ENCODE measurements around the gene CNTNAP2. TPM values are rescaled to one million over a fixed set of nuclear protein-coding genes. Genes with fewer than 3 reads are reported as not detected.
"Not testable (repeated sequence)": the region's sequence is repeated elsewhere in the genome, so short reads cannot be mapped to it uniquely, and the experiment has no call there.

CNTNAP2 gene
- total and polyA plus RNA-seq, 4 experiments from 2014 or later = 0.19 to 0.50 (median 0.20) TPM; not detected in 1

DNA sequence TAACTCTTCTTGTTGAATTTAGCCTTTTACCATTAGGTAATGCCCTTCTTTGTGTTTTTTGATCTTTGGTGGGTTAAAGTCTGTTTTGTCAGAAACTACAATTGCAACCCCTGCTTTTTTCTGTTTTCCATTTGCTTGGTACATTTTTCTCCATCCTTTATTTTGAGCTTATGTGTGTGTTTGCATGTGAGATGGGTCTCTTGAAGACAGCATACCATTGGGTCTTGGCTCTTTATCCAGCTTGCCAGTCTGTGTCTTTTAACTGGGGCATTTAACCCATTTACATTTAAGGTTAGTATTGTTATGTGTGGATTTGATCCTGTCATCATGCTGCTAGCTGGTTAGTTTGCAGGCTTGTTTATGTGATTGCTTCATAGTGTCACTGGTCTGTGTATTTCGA, 997.9 kb downstream of the CNTNAP2 start:
- DNase-seq; H3K36me3 ChIP-seq (ENCODE audit: insufficient read depth, low read length); CTCF ChIA-PET (ENCODE audit: partially characterized antibody); H3K4me3 ChIP-seq (ENCODE audit: low read length in 2 of 2); H3K4me3 Mint-ChIP-seq; H3K27ac Mint-ChIP-seq; H3K27me3 Mint-ChIP-seq; POLR2A ChIA-PET (ENCODE audit: partially characterized antibody); H3K36me3 Mint-ChIP-seq; H3K9me3 ChIP-seq (ENCODE audit: control insufficient read depth in 1 of 2, low read length in 2 of 2); H3K4me1 Mint-ChIP-seq; H3K27me3 ChIP-seq (ENCODE audit: insufficient read depth, low read length); intact Hi-C loops (cut with micrococcal nuclease); H3K4me1 ChIP-seq (ENCODE audit: insufficient read depth, low read length); H3K27ac ChIP-seq (ENCODE audit: low read depth, low read length): not testable (repeated sequence)
- H3K9me3 Mint-ChIP-seq = peaks cover 0 to 48% (median 36%) of the 10 kb centered on the region in 8 donors

DNA sequence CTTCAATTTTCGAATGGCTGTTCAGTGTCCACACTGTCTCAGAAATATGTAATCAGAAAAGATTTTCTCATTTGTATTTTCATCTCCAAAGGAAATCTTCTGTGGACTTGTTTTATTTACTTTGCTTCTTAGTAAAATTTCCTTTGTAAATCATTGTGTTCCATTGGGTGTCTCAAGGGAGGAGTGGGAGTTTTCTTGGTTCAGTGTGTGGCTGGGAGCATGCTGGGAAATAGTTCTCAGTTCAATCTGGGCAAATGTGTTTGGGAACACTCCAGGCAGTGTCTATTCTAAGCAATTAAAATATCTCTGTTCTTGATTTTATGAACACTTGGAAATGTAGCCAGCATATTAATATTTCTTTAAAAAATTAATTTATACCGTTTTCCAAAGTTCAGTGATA, 1019.8 kb downstream of the CNTNAP2 start:
- CTCF ChIA-PET (ENCODE audit: partially characterized antibody) = no interaction called here
- intact Hi-C loops (cut with micrococcal nuclease) = no loop called here
- H3K9me3 Mint-ChIP-seq = peaks cover 0 to 9% (median 2%) of the 10 kb centered on the region in 8 donors

DNA sequence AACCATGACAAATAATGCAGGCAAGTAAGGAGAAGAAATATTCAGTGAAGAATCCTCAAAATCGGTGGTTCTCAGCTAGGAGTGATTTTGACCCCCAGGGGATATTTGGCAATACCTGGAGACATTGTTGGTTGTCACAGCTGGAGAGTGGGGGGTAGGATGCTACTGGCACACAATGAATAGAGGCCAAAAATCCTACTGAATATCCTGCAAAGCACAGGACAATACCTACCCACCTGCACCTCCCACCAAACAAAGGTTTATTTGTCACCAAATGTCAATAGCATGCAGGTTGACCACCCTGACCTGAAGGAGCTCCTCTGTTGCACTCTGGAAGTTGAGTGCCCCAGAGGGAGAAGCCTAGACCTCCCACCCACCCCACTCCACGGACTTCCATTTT, 1028.6 kb downstream of the CNTNAP2 start:
- H3K36me3 Mint-ChIP-seq = no peaks in the 10 kb centered on the region
- H3K4me3 Mint-ChIP-seq = no peak overlapping the region
- no peaks in the 10 kb centered on the region for H3K4me1 Mint-ChIP-seq
- intact Hi-C loops (cut with micrococcal nuclease) = no loop called here
- ChIA-PET CTCF (ENCODE audit: partially characterized antibody) (no interaction called here), POLR2A (ENCODE audit: partially characterized antibody) (no interaction called here)
- no peaks in the 10 kb centered on the region for H3K27me3 ChIP-seq (ENCODE audit: insufficient read depth, low read length)
- peaks cover 0 to 22% (median 8%) of the 10 kb centered on the region in 8 donors for H3K9me3 Mint-ChIP-seq
- no peak overlapping the region for H3K27ac Mint-ChIP-seq
- no peaks in the 10 kb centered on the region for H3K4me1 ChIP-seq (ENCODE audit: insufficient read depth, low read length)
- no peak overlapping the region for H3K27ac ChIP-seq (ENCODE audit: low read depth, low read length)
- no peak for DNase-seq
- no peaks in the 10 kb centered on the region for H3K36me3 ChIP-seq (ENCODE audit: insufficient read depth, low read length)
- H3K4me3 ChIP-seq (ENCODE audit: low read length in 2 of 2) = no peak overlapping the region
- H3K9me3 ChIP-seq (ENCODE audit: control insufficient read depth in 1 of 2, low read length in 2 of 2) = no peaks in the 10 kb centered on the region
- H3K27me3 Mint-ChIP-seq = no peaks in the 10 kb centered on the region

More for the DNA sequence above, 1019.8 kb downstream of the CNTNAP2 start:
- DNase-seq = no peak
- H3K27ac ChIP-seq (ENCODE audit: low read depth, low read length) = no peak overlapping the region
- no peaks in the 10 kb centered on the region for H3K27me3 ChIP-seq (ENCODE audit: insufficient read depth, low read length)
- no peaks in the 10 kb centered on the region for H3K4me1 Mint-ChIP-seq
- H3K27me3 Mint-ChIP-seq = no peaks in the 10 kb centered on the region
- H3K4me3 ChIP-seq (ENCODE audit: low read length in 2 of 2) = no peak overlapping the region
- H3K36me3 Mint-ChIP-seq = no peaks in the 10 kb centered on the region
- H3K36me3 ChIP-seq (ENCODE audit: insufficient read depth, low read length) = no peaks in the 10 kb centered on the region
- POLR2A ChIA-PET (ENCODE audit: partially characterized antibody) = no interaction called here
- no peaks in the 10 kb centered on the region for H3K4me1 ChIP-seq (ENCODE audit: insufficient read depth, low read length)
- H3K4me3 Mint-ChIP-seq = no peak overlapping the region
- no peaks in the 10 kb centered on the region for H3K9me3 ChIP-seq (ENCODE audit: control insufficient read depth in 1 of 2, low read length in 2 of 2)
- no peak overlapping the region for H3K27ac Mint-ChIP-seq

DNA sequence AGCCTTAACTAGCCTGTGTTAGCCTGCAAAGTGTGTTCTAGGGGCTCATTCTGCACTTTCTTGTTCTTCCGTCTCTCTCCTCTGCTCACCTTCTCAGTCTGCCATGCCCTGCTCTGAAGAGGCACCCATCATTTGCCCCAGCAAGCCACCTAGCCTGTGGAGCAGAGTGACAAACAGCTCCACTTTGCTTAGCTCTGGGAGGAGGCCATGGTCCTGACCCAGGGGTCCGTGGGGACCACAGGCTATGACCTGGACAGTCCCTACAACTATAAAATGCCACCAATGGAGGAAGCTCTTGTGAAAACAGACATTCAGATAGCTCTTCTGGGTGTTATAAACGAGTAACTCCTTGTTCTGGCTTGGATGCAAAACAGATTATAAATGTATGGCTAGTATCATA, 1029.6 kb downstream of the CNTNAP2 start:
- peaks cover 2 to 20% (median 7%) of the 10 kb centered on the region in 8 donors for H3K9me3 Mint-ChIP-seq
- H3K27ac Mint-ChIP-seq = no peak overlapping the region
- H3K27me3 Mint-ChIP-seq = no peaks in the 10 kb centered on the region
- intact Hi-C loops (cut with micrococcal nuclease) = no loop called here
- no peaks in the 10 kb centered on the region for H3K36me3 ChIP-seq (ENCODE audit: insufficient read depth, low read length)
- ChIA-PET POLR2A (ENCODE audit: partially characterized antibody) (no interaction called here), CTCF (ENCODE audit: partially characterized antibody) (no interaction called here)
- H3K4me1 ChIP-seq (ENCODE audit: insufficient read depth, low read length) = no peaks in the 10 kb centered on the region
- peak in 1 of 5 donors; percentile 29 for DNase-seq
- H3K27me3 ChIP-seq (ENCODE audit: insufficient read depth, low read length) = no peaks in the 10 kb centered on the region
- no peaks in the 10 kb centered on the region for H3K4me1 Mint-ChIP-seq
- no peaks in the 10 kb centered on the region for H3K36me3 Mint-ChIP-seq
- no peak overlapping the region for H3K27ac ChIP-seq (ENCODE audit: low read depth, low read length)
- no peaks in the 10 kb centered on the region for H3K9me3 ChIP-seq (ENCODE audit: control insufficient read depth in 1 of 2, low read length in 2 of 2)
- H3K4me3 Mint-ChIP-seq = no peak overlapping the region
- H3K4me3 ChIP-seq (ENCODE audit: low read length in 2 of 2) = no peak overlapping the region

DNA sequence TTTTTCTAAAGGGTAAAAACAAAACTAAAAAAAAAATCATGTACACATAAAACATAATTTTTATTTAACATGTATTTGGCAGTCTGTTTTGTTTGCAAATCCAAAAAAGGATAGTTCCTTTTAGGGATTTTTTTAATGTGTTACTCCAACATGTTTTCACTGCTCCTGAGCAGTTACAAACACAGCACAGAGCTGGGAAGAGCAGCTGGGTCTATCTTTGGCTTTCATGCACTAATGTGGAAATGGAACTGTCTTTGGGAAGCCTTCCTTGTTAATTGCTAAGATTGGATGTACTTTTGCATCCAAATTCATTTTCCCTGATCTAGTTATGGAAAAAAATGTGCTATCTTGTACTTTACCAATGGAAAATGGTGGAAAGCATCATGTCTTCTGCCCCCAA, 1035.1 kb downstream of the CNTNAP2 start:
- H3K4me1 Mint-ChIP-seq = no peaks in the 10 kb centered on the region
- no peaks in the 10 kb centered on the region for H3K27me3 Mint-ChIP-seq
- no peak overlapping the region for H3K27ac Mint-ChIP-seq
- DNase-seq = no peak
- intact Hi-C loops (cut with micrococcal nuclease) = no loop called here
- no peak overlapping the region for H3K27ac ChIP-seq (ENCODE audit: low read depth, low read length)
- H3K36me3 ChIP-seq (ENCODE audit: insufficient read depth, low read length) = no peaks in the 10 kb centered on the region
- no peak overlapping the region for H3K4me3 Mint-ChIP-seq
- no peaks in the 10 kb centered on the region for H3K9me3 ChIP-seq (ENCODE audit: control insufficient read depth in 1 of 2, low read length in 2 of 2)
- peaks cover 2 to 16% (median 7%) of the 10 kb centered on the region in 8 donors for H3K9me3 Mint-ChIP-seq
- H3K4me1 ChIP-seq (ENCODE audit: insufficient read depth, low read length) = no peaks in the 10 kb centered on the region
- ChIA-PET CTCF (ENCODE audit: partially characterized antibody) (no interaction called here), POLR2A (ENCODE audit: partially characterized antibody) (no interaction called here)
- H3K36me3 Mint-ChIP-seq = no peaks in the 10 kb centered on the region
- H3K4me3 ChIP-seq (ENCODE audit: low read length in 2 of 2) = no peak overlapping the region
- no peaks in the 10 kb centered on the region for H3K27me3 ChIP-seq (ENCODE audit: insufficient read depth, low read length)

DNA sequence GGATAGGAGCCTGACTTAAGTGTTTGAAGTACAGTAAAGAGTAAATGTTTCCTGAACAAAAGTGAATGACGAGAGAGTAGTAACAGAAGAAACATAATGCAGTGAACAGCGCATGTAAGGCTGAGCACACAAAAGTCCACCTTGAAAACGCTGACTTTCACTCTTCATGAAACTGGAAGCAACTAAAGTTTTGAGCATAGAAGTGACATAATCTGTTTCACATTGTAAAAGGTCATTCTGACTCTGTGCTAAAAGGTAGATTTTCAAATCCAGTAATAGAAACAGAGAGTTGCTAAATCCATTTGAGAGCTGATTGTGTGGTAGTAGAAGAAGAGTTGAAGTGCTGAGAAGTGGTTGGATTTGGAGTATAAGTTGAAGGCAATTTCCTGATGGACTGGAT, 1037.0 kb downstream of the CNTNAP2 start:
- intact Hi-C loops (cut with micrococcal nuclease) = no loop called here
- POLR2A ChIA-PET (ENCODE audit: partially characterized antibody) = no interaction called here
- no peak overlapping the region for H3K27ac Mint-ChIP-seq
- H3K27ac ChIP-seq (ENCODE audit: low read depth, low read length) = no peak overlapping the region
- H3K27me3 Mint-ChIP-seq = no peaks in the 10 kb centered on the region
- no peaks in the 10 kb centered on the region for H3K9me3 ChIP-seq (ENCODE audit: control insufficient read depth in 1 of 2, low read length in 2 of 2)
- H3K36me3 Mint-ChIP-seq = no peaks in the 10 kb centered on the region
- H3K4me1 Mint-ChIP-seq = no peaks in the 10 kb centered on the region
- H3K4me3 Mint-ChIP-seq = no peak overlapping the region
- H3K36me3 ChIP-seq (ENCODE audit: insufficient read depth, low read length) = no peaks in the 10 kb centered on the region
- peaks cover 2 to 12% (median 7%) of the 10 kb centered on the region in 8 donors for H3K9me3 Mint-ChIP-seq
- no peak for DNase-seq
- CTCF ChIA-PET (ENCODE audit: partially characterized antibody) = no interaction called here
- H3K27me3 ChIP-seq (ENCODE audit: insufficient read depth, low read length) = no peaks in the 10 kb centered on the region
- no peaks in the 10 kb centered on the region for H3K4me1 ChIP-seq (ENCODE audit: insufficient read depth, low read length)
- no peak overlapping the region for H3K4me3 ChIP-seq (ENCODE audit: low read length in 2 of 2)

DNA sequence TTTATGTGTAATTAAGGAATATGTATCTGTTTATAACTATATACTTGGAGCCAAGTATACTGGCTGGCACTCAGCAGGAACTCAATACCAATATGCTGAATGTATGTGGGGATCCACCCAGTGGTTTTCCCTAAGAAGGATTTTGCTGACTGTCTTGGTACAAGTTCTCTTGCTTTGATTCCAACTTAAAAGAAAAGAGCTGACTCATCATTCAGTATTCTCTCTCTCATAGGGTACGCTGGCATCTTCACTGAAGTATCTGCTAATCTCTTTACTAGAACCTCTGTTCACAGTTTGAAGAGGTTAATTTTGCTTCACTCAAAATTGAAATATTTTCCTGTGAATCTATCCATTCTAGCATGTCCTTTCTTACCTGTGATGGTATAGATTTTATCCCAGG, 1044.8 kb downstream of the CNTNAP2 start:
- no peaks in the 10 kb centered on the region for H3K4me1 Mint-ChIP-seq
- no peak overlapping the region for H3K27ac Mint-ChIP-seq
- H3K27me3 Mint-ChIP-seq = no peaks in the 10 kb centered on the region
- Histone ChIP-seq H3K4me3 (ENCODE audit: low read length in 2 of 2) (no peak overlapping the region), H3K27ac (ENCODE audit: low read depth, low read length) (no peak overlapping the region), H3K36me3 (ENCODE audit: insufficient read depth, low read length) (no peaks in the 10 kb centered on the region), H3K27me3 (ENCODE audit: insufficient read depth, low read length) (no peaks in the 10 kb centered on the region), H3K9me3 (ENCODE audit: control insufficient read depth in 1 of 2, low read length in 2 of 2) (no peaks in the 10 kb centered on the region), H3K4me1 (ENCODE audit: insufficient read depth, low read length) (no peaks in the 10 kb centered on the region)
- peaks cover 0 to 9% (median 3%) of the 10 kb centered on the region in 8 donors for H3K9me3 Mint-ChIP-seq
- no peak overlapping the region for H3K4me3 Mint-ChIP-seq
- CTCF ChIA-PET (ENCODE audit: partially characterized antibody) = no interaction called here
- no peak for DNase-seq
- POLR2A ChIA-PET (ENCODE audit: partially characterized antibody) = no interaction called here
- H3K36me3 Mint-ChIP-seq = no peaks in the 10 kb centered on the region
- intact Hi-C loops (cut with micrococcal nuclease) = no loop called here

DNA sequence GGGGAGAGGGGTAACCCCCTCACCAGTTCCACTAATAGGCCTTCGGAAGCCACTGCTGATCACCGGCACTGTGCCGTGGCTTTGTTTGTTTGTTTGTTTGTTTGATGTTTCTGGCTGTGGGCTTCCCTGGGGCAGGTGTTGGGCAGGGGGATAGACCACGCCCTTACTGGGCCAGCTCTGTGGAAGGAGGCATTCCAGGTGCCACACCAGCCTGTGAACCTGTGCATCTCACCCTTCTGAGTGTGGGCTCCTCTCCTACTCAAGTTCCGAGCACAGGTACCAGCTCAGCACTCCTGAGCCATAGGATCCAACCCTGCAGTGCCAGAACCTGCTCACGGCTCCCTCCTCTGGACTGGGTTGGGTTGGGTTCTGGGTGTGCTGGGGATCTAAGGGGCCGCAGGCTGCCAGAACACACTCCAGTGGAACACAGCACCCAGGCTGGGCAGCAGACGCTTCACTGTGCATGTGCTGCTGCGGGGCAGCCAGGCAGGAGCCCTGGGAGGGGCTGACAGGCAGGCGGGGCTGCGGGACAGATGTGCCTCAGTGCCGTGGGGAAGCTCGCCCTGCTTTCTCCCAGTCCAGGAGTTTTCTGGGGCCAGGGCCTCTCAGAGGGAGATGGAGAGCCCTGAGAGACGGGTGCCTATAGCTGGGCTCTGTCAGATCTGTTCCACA, 1053.9 kb downstream of the CNTNAP2 start:
- no peaks in the 10 kb centered on the region for H3K4me1 ChIP-seq (ENCODE audit: insufficient read depth, low read length)
- POLR2A ChIA-PET (ENCODE audit: partially characterized antibody) = no interaction called here
- no peaks in the 10 kb centered on the region for H3K27me3 Mint-ChIP-seq

More for the DNA sequence above, 1053.9 kb downstream of the CNTNAP2 start:
- CTCF ChIA-PET (ENCODE audit: partially characterized antibody) = no interaction called here
- H3K9me3 Mint-ChIP-seq = peaks cover 0 to 13% (median 3%) of the 10 kb centered on the region in 8 donors
- Histone ChIP-seq H3K9me3 (ENCODE audit: control insufficient read depth in 1 of 2, low read length in 2 of 2) (no peaks in the 10 kb centered on the region), H3K4me3 (ENCODE audit: low read length in 2 of 2) (no peak overlapping the region), H3K27me3 (ENCODE audit: insufficient read depth, low read length) (no peaks in the 10 kb centered on the region), H3K36me3 (ENCODE audit: insufficient read depth, low read length) (no peaks in the 10 kb centered on the region), H3K27ac (ENCODE audit: low read depth, low read length) (no peak overlapping the region)
- H3K4me3 Mint-ChIP-seq = no peak overlapping the region
- DNase-seq = no peak
- intact Hi-C loops (cut with micrococcal nuclease) = no loop called here
- H3K27ac Mint-ChIP-seq = no peak overlapping the region
- H3K4me1 Mint-ChIP-seq = no peaks in the 10 kb centered on the region
- no peaks in the 10 kb centered on the region for H3K36me3 Mint-ChIP-seq
